ENCODE results near the gene LYST.
"Not testable (repeated sequence)": the region's sequence is repeated elsewhere in the genome, so short reads cannot be mapped to it uniquely, and the experiment has no call there.

The LYST gene

GRCh38 chr1:235855811-235856429, 10.8 kb downstream of the LYST start:
- Histone ChIP-seq H3K27ac (ENCODE audit: low read depth, low read length) (no peak overlapping the region), H3K27me3 (ENCODE audit: insufficient read depth, low read length) (no peaks in the 10 kb centered on the region; the same call in 1 of the 2 replicates), H3K36me3 (ENCODE audit: insufficient read depth, low read length) (no peaks in the 10 kb centered on the region), H3K9ac (ENCODE audit: low read depth, low read length) (no peak overlapping the region), H3K9me3 (ENCODE audit: insufficient read depth, low read depth, low read length) (no peaks in the 10 kb centered on the region), H3K4me3 (ENCODE audit: low read length) (no peak overlapping the region), H3K4me1 (ENCODE audit: insufficient read depth, low read length) (no peaks in the 10 kb centered on the region)
- no CpG with 5 or more reads among the region's 1 CpG for WGBS

DNA sequence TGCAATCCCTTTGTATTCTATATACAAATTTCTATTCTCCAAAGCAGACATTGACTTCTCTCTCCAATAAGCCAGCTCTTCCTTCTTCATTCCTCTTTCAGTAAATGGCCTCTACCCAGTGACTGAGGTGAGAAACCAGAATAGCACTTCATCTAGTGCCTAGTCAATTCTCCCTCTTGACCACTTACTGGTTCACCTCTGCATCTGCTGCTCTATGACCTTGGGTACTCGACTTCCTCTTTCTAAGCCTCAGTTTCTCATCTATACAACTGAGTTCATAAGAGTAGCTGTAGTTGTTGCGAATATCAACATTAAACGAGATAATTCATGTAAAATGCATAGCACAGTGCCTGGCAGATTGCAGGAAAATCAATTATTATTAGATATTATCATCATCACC, 12.4 kb downstream of the LYST start:
- 87% methylated on average over 2 of the region's 3 CpGs for WGBS

GRCh38 chr1:235853653-235854052, 13.1 kb downstream of the LYST start:
- Histone ChIP-seq H3K27ac (ENCODE audit: low read depth, low read length) (no peak overlapping the region), H3K27me3 (ENCODE audit: insufficient read depth, low read length) (no peaks in the 10 kb centered on the region; the same call in 1 of the 2 replicates), H3K9ac (ENCODE audit: low read depth, low read length) (no peak overlapping the region), H3K36me3 (ENCODE audit: insufficient read depth, low read length) (no peaks in the 10 kb centered on the region), H3K9me3 (ENCODE audit: insufficient read depth, low read depth, low read length) (no peaks in the 10 kb centered on the region), H3K4me1 (ENCODE audit: insufficient read depth, low read length) (no peaks in the 10 kb centered on the region), H3K4me3 (ENCODE audit: low read length) (no peak overlapping the region)
- WGBS = 92% methylated on average over 6 of the region's 7 CpGs

More for the DNA sequence above, 12.4 kb downstream of the LYST start:
- H3K36me3 ChIP-seq (ENCODE audit: insufficient read depth, low read length) = no peaks in the 10 kb centered on the region
- H3K9me3 ChIP-seq (ENCODE audit: insufficient read depth, low read depth, low read length) = no peaks in the 10 kb centered on the region
- no peaks in the 10 kb centered on the region for H3K4me1 ChIP-seq (ENCODE audit: insufficient read depth, low read length)
- H3K4me3 ChIP-seq (ENCODE audit: low read length) = no peak overlapping the region
- no peak overlapping the region for H3K9ac ChIP-seq (ENCODE audit: low read depth, low read length)
- no peaks in the 10 kb centered on the region; the same call in 1 of the 2 replicates for H3K27me3 ChIP-seq (ENCODE audit: insufficient read depth, low read length)
- no peak overlapping the region for H3K27ac ChIP-seq (ENCODE audit: low read depth, low read length)

DNA sequence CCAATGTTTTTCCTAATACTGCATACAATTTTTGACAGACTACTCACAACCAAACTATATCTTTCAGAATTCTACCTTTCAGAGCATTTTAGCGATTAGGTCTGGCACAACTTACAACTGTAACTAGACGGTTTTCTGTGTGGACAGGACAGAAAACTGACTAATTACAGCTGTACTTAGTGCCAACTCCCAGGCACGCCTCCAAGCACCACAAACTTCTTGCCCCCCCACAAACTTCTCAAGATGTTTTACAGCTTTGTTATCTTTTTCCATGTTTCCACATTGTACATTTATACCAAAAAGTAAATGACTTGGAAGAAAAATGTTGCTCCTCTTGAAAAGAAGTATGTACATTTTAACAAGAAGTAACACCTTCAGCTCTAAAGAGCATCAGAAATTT, 13.8 kb downstream of the LYST start:
- no peak overlapping the region for H3K4me3 ChIP-seq (ENCODE audit: low read length)
- no peak overlapping the region for H3K27ac ChIP-seq (ENCODE audit: low read depth, low read length)
- no peaks in the 10 kb centered on the region for H3K9me3 ChIP-seq (ENCODE audit: insufficient read depth, low read depth, low read length)
- H3K36me3 ChIP-seq (ENCODE audit: insufficient read depth, low read length) = no peaks in the 10 kb centered on the region
- no peaks in the 10 kb centered on the region; the same call in 1 of the 2 replicates for H3K27me3 ChIP-seq (ENCODE audit: insufficient read depth, low read length)
- no peaks in the 10 kb centered on the region for H3K4me1 ChIP-seq (ENCODE audit: insufficient read depth, low read length)
- WGBS = 93% methylated on average over 3 of the region's 3 CpGs
- no peak overlapping the region for H3K9ac ChIP-seq (ENCODE audit: low read depth, low read length)

- Histone ChIP-seq H3K4me3 (ENCODE audit: low read length) (no peak overlapping the region), H3K9ac (ENCODE audit: low read depth, low read length) (no peak overlapping the region), H3K9me3 (ENCODE audit: insufficient read depth, low read depth, low read length) (no peaks in the 10 kb centered on the region), H3K4me1 (ENCODE audit: insufficient read depth, low read length) (no peaks in the 10 kb centered on the region), H3K27ac (ENCODE audit: low read depth, low read length) (no peak overlapping the region), H3K27me3 (ENCODE audit: insufficient read depth, low read length) (no peaks in the 10 kb centered on the region; the same call in 1 of the 2 replicates), H3K36me3 (ENCODE audit: insufficient read depth, low read length) (no peaks in the 10 kb centered on the region)
- 96% methylated on average over 3 of the region's 3 CpGs for WGBS
Observed at GRCh38 chr1:235851939-235852338, 14.8 kb downstream of the LYST start.

DNA sequence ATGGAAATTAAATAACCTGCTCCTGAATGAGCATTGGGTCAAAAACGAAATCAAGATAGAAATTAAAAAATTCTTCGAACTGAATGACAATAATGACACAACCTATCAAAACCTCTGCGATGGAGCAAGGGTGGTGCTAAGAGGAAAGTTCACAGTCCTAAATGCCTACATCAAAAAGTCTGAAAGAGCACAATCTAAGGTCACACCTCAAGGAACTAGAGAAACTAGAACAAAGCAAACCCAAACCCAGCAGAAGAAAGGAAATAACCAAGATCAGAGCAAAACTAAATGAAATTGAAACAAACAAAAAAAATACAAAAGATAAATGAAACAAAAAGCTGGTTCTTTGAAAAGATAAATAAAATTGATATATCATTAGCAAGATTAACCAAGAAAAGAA, 18.5 kb downstream of the LYST start:
- not testable (repeated sequence) for H3K4me1 ChIP-seq (ENCODE audit: insufficient read depth, low read length); H3K27me3 ChIP-seq (ENCODE audit: insufficient read depth, low read length); H3K4me3 ChIP-seq (ENCODE audit: low read length); H3K27ac ChIP-seq (ENCODE audit: low read depth, low read length); H3K36me3 ChIP-seq (ENCODE audit: insufficient read depth, low read length); H3K9me3 ChIP-seq (ENCODE audit: insufficient read depth, low read depth, low read length); H3K9ac ChIP-seq (ENCODE audit: low read depth, low read length)
- 90% methylated on average over 2 of the region's 3 CpGs for WGBS

DNA sequence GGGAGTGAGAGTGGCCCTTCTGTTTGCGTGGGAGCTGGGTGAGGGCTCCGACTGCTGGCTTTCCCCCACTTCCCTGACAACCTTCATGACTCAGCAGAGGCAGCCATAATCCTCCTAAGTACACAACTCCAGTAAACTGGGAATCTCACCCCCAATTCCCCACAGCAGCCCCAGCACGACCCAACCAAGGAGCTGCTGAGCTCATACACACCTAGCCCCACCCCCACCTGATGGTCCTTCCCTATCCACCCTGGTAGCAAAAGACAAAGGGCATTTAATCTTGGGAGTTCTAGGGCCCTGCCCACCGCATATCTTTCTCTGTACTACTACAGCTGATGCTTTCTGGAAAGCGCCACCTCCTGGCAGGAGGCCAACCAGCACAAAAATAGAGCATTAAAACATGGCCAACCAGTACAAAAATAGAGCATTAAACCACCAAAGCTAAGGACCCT, 21.0 kb downstream of the LYST start:
- not testable (repeated sequence) for H3K9me3 ChIP-seq (ENCODE audit: insufficient read depth, low read depth, low read length); H3K27ac ChIP-seq (ENCODE audit: low read depth, low read length); H3K9ac ChIP-seq (ENCODE audit: low read depth, low read length); H3K36me3 ChIP-seq (ENCODE audit: insufficient read depth, low read length); H3K4me3 ChIP-seq (ENCODE audit: low read length); H3K27me3 ChIP-seq (ENCODE audit: insufficient read depth, low read length); H3K4me1 ChIP-seq (ENCODE audit: insufficient read depth, low read length)
- 90% methylated on average over 5 of the region's 5 CpGs for WGBS

- Histone ChIP-seq H3K4me1 (ENCODE audit: insufficient read depth, low read length) (peaks cover 4% of the 10 kb centered on the region; the same call in 1 of the 2 replicates), H3K9ac (ENCODE audit: low read depth, low read length) (no peak overlapping the region), H3K9me3 (ENCODE audit: insufficient read depth, low read depth, low read length) (no peaks in the 10 kb centered on the region), H3K27ac (ENCODE audit: low read depth, low read length) (no peak overlapping the region), H3K4me3 (ENCODE audit: low read length) (no peak overlapping the region), H3K36me3 (ENCODE audit: insufficient read depth, low read length) (no peaks in the 10 kb centered on the region), H3K27me3 (ENCODE audit: insufficient read depth, low read length) (no peaks in the 10 kb centered on the region)
- WGBS = 90% methylated on average over 3 of the region's 3 CpGs
Observed at GRCh38 chr1:235844776-235845175, 21.9 kb downstream of the LYST start.

DNA sequence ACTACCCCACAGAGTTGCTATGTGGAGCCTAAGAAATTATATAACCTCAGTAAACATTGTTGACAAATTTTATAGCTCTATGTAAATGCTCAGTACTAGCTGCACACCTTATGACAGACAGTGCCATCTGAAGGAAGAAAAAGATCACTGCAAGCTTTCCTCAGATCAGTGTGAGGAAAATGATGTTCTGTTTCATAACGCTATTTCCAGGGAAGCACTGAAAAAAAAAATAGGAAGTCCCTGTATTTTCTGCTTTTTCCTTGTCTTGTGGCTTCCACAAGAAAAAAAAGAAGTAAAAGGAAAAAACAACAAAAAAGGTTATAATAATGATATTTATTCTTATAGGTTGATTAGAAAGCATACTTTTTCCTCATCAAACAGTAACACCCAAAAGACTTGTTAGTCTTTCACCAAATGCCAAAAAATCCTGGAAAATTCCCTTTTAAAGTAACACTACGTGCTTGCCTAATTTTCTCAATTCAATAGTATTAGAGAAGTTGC, 23.2 kb downstream of the LYST start:
- Histone ChIP-seq H3K27me3 (ENCODE audit: insufficient read depth, low read length) (no peaks in the 10 kb centered on the region), H3K36me3 (ENCODE audit: insufficient read depth, low read length) (no peaks in the 10 kb centered on the region), H3K4me3 (ENCODE audit: low read length) (no peak overlapping the region), H3K9ac (ENCODE audit: low read depth, low read length) (no peak overlapping the region), H3K4me1 (ENCODE audit: insufficient read depth, low read length) (peaks cover 4% of the 10 kb centered on the region; the same call in 1 of the 2 replicates), H3K9me3 (ENCODE audit: insufficient read depth, low read depth, low read length) (no peaks in the 10 kb centered on the region), H3K27ac (ENCODE audit: low read depth, low read length) (no peak overlapping the region)
- 85% methylated on average over 2 of the region's 2 CpGs for WGBS

GRCh38 chr1:235841938-235842545, 24.7 kb downstream of the LYST start:
- 99% methylated on average over 1 of the region's 1 CpG for WGBS
- no peak overlapping the region for H3K9ac ChIP-seq (ENCODE audit: low read depth, low read length)
- no peaks in the 10 kb centered on the region for H3K36me3 ChIP-seq (ENCODE audit: insufficient read depth, low read length)
- no peaks in the 10 kb centered on the region for H3K9me3 ChIP-seq (ENCODE audit: insufficient read depth, low read depth, low read length)
- H3K27me3 ChIP-seq (ENCODE audit: insufficient read depth, low read length) = no peaks in the 10 kb centered on the region
- peaks cover 4% of the 10 kb centered on the region; the same call in 1 of the 2 replicates for H3K4me1 ChIP-seq (ENCODE audit: insufficient read depth, low read length)
- H3K27ac ChIP-seq (ENCODE audit: low read depth, low read length) = no peak overlapping the region
- H3K4me3 ChIP-seq (ENCODE audit: low read length) = no peak overlapping the region

- Histone ChIP-seq H3K27me3 (ENCODE audit: insufficient read depth, low read length) (no peaks in the 10 kb centered on the region), H3K36me3 (ENCODE audit: insufficient read depth, low read length) (no peaks in the 10 kb centered on the region), H3K4me1 (ENCODE audit: insufficient read depth, low read length) (no peaks in the 10 kb centered on the region), H3K9me3 (ENCODE audit: insufficient read depth, low read depth, low read length) (no peaks in the 10 kb centered on the region), H3K27ac (ENCODE audit: low read depth, low read length) (no peak overlapping the region), H3K9ac (ENCODE audit: low read depth, low read length) (no peak overlapping the region), H3K4me3 (ENCODE audit: low read length) (no peak overlapping the region)
- 77% methylated on average over 1 of the region's 1 CpG for WGBS
Observed at GRCh38 chr1:235838021-235838420, 28.7 kb downstream of the LYST start.
